ENCODE results near the gene XCR1.
"Not testable (repeated sequence)": the region's sequence is repeated elsewhere in the genome, so short reads cannot be mapped to it uniquely, and the experiment has no call there.

XCR1 gene

GRCh38 chr3:46027021-46027705, at the start of gene XCR1:
XCR1 (minus strand) TSS chr3:46027483; CDS start chr3:46021947, 5,536 bp downstream.
- no peak for DNase-seq (ENCODE audit: low read depth, low spot score)

GRCh38 chr3:46076606-46077005, 49.3 kb upstream of the XCR1 start:
- DNase-seq (ENCODE audit: low read depth, low spot score) = no peak

GRCh38 chr3:46075816-46076215, 48.5 kb upstream of the XCR1 start:
- DNase-seq (ENCODE audit: low read depth, low spot score) = no peak

GRCh38 chr3:46071222-46071858, 44.1 kb upstream of the XCR1 start:
- no peak for DNase-seq (ENCODE audit: low read depth, low spot score)

GRCh38 chr3:46070595-46071093, 43.4 kb upstream of the XCR1 start:
- DNase-seq (ENCODE audit: low read depth, low spot score) = no peak

GRCh38 chr3:46068501-46068900, 41.2 kb upstream of the XCR1 start:
- no peak for DNase-seq (ENCODE audit: low read depth, low spot score)

- no peak for DNase-seq (ENCODE audit: low read depth, low spot score)
Measured at GRCh38 chr3:46067401-46067800, 40.1 kb upstream of the XCR1 start.

GRCh38 chr3:46065750-46066256, 38.5 kb upstream of the XCR1 start:
- no peak for DNase-seq (ENCODE audit: low read depth, low spot score)

GRCh38 chr3:46065294-46065705, 38.0 kb upstream of the XCR1 start:
- DNase-seq (ENCODE audit: low read depth, low spot score) = no peak

GRCh38 chr3:46062679-46063078, 35.4 kb upstream of the XCR1 start:
- no peak for DNase-seq (ENCODE audit: low read depth, low spot score)

GRCh38 chr3:46061887-46062286, 34.6 kb upstream of the XCR1 start:
- DNase-seq (ENCODE audit: low read depth, low spot score) = no peak

- DNase-seq (ENCODE audit: low read depth, low spot score) = no peak
Measured at GRCh38 chr3:46061108-46061720, 33.9 kb upstream of the XCR1 start.

GRCh38 chr3:46060551-46060950, 33.3 kb upstream of the XCR1 start:
- DNase-seq (ENCODE audit: low read depth, low spot score) = no peak

- no peak for DNase-seq (ENCODE audit: low read depth, low spot score)
Measured at GRCh38 chr3:46059432-46059831, 32.1 kb upstream of the XCR1 start.

GRCh38 chr3:46058981-46059380, 31.7 kb upstream of the XCR1 start:
- no peak for DNase-seq (ENCODE audit: low read depth, low spot score)

GRCh38 chr3:46057716-46058115, 30.4 kb upstream of the XCR1 start:
- DNase-seq (ENCODE audit: low read depth, low spot score) = no peak

- DNase-seq (ENCODE audit: low read depth, low spot score) = no peak
Measured at GRCh38 chr3:46056686-46057085, 29.4 kb upstream of the XCR1 start.

- DNase-seq (ENCODE audit: low read depth, low spot score) = not testable (repeated sequence)
Measured at GRCh38 chr3:46053761-46054515, 26.7 kb upstream of the XCR1 start.

GRCh38 chr3:46053265-46053664, 26.0 kb upstream of the XCR1 start:
- DNase-seq (ENCODE audit: low read depth, low spot score) = not testable (repeated sequence)

- no peak for DNase-seq (ENCODE audit: low read depth, low spot score)
Measured at GRCh38 chr3:46052531-46052930, 25.2 kb upstream of the XCR1 start.

GRCh38 chr3:46049093-46049492, 21.8 kb upstream of the XCR1 start:
- DNase-seq (ENCODE audit: low read depth, low spot score) = no peak

- not testable (repeated sequence) for DNase-seq (ENCODE audit: low read depth, low spot score)
Measured at GRCh38 chr3:46046231-46046630, 18.9 kb upstream of the XCR1 start.

Measured in brain pericyte (primary cell).